Anterior cingulate cortex (tissue), 58 donors: ENCODE results near the gene UCP2.

ENCODE experiments used
- DNase-seq, 58 donors: peaks; one replicate each; lab custom pipeline; 2025; lab: John Stamatoyannopoulos, UW

Gene UCP2

GRCh38 chr11:74010306-74011300 is 28.0 kb upstream of the UCP2 start:
- DNase-seq: no peak

DNA sequence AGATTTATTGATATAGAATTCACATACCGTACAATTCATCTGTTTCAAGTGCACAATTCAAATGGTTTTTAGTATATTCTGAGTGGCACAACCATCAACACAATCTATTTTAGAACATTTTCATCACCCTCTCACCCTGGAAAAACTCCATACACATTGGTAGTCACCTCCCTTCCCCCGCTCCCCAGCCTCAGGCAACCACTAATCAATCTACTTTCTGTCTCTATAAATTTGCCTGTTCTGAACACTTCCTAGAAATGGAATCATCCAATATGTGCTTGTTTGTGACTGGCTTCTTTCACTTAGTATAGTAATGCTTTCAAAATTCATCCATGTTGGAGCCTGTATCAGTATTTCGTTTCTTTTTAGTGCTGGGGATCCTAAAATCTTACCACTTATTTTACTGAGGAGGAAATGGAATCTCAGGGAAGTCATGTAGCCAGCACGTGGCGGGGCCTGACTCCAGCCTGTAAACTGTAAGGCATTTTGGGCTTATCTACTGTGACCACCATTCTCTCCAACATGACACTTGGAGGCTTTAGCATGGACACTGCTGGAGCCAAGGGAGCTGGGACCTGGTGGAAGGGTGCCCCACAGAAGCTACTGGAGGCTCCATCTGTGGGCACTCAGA is 27.1 kb upstream of the UCP2 start:
- no peak for DNase-seq

GRCh38 chr11:74009230-74009547 is 26.5 kb upstream of the UCP2 start:
- DNase-seq: no peak

GRCh38 chr11:74008373-74009229 is 26.0 kb upstream of the UCP2 start, which contains the start of gene UCP3:
Gene UCP3 (minus strand): TSS chr11:74009085. CDS start chr11:74007042, 2,043 bp downstream.
- DNase-seq: no peak

DNA sequence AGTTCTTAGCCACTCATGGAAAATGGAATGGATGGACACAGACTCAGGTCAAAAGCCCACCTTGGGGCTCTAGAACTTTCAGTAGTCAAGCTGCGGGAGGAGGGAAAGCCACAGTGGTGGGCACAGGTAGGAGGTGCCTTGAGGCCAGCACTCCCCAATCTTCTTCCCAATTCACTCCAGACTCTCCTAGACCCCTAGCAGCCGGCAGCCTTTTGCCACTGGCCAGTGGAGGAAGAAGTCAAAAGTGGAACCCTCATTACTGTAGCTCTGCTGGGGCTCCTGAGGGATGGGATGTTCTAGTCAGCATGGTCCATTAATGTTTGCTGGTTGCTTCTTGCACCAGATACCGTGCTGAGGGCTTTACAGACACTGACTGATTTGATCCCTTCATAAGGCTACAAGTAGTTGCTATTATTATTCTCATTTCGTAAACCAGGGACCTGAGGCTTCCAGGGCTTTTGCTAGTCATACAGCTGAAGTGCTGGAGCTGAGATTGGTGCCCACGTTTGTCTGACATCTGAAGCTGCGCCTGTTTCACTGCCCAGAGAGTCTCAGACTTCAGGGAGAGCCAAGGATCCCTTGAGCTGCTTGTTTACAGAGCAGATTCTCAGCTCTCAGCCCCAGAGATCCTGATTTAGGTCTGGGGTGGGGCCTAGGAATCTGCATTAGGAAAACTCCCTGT is 25.2 kb upstream of the UCP2 start:
- DNase-seq: no peak

DNA sequence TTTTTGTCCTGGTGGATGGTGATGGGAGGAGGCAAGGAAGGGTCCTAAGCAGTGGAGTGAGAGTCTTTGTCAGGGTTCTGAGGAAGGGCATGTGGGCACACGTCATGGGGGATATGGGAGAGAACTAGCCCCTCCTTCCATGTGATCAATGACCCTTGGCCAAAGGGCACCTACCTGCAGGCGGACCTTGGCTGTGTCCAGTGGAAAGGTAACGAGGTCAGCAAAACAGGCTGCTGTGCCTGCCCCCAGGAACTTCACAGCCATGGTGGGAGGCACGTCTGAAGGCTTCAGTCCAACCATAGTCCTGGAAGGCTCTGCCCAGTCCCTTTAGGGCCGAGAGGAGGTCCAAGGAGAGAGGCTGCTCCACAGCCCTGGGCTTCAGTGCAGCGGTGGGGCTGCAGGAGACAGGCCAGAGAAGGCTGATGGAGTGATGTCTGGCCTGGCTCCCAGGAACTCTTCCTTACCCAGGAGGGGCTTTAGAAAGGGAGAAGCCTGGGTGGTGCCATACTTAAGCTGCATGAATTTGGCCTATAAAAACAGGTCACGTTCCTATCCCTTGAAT is 24.2 kb upstream of the UCP2 start:
- no peak for DNase-seq

DNA sequence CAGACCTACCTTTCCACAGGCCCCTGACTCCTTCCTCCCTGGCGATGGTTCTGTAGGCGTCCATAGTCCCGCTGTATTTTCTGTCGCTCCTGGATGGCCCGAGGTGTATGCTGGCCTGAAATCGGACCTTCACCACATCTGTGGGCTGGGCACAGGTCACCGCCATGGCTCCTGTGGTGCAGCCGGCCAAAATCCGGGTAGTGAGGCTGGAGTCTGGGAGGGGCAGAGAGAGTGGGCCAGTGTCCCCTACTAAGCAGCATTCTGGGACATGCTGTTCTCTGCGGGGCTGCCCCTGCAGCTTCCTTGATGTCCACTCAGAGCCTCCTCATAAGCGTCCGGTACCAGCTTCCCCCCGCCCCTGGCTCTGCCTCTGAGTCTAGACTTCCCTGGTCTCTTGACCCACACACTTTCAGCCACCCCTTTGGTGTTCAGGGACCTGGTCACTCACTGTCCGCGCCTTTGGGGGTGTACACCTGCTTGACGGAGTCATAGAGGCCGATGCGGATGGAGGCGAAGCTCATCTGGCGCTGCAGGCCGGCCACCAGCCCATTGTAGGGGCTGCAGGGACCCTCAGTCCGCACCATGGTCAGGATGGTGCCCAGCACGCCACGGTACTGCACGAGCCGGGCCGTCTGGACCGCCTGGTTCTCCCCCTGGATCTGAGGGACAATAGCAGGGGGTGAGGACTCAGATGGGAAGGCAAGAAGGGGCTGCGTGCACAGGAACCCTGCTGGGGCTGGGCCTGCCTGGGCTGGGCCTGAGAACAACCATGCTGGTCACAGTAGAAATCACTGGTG is 23.3 kb upstream of the UCP2 start:
- no peak for DNase-seq

DNA sequence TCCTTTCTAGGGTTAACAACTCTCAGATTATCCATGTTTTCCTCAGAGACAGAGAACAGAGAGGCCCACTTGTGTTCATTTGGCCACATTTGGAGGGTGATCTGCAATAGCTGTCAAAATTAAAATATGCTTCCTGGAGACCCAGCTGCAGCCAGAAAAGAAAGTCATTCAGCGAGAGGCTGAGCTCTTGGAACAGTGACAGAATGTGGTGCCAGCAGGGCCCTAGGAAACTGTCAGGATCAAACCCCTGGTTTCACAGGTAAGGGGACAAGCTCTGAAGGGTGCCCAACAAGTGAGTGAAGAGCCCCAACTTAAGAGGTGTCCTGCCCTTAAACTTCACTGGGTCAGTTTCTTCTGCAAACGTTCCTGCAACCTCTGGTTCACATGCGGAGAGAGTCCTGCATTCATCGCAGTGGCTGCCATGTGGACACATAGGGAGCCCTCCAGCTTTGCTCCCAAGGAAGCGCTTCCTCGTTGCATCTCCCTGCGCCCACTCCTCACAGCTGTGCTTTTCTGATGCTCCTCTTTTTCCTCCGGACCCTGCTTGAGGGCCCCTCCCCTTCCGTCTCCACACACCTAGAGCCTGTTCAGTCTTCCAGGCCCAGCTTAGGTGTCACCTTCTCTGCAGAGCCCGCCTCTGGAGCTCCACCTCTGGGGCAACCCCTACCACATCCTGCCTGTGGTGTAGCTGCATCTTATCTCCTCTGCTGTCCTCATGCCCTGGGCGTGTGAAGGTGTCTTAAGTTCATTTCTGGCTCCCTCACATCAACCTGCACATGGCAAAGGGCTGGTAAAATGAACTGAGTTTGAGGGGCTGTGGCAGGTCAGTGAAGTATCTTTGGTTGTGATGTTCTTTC is 22.3 kb upstream of the UCP2 start:
- DNase-seq: no peak

DNA sequence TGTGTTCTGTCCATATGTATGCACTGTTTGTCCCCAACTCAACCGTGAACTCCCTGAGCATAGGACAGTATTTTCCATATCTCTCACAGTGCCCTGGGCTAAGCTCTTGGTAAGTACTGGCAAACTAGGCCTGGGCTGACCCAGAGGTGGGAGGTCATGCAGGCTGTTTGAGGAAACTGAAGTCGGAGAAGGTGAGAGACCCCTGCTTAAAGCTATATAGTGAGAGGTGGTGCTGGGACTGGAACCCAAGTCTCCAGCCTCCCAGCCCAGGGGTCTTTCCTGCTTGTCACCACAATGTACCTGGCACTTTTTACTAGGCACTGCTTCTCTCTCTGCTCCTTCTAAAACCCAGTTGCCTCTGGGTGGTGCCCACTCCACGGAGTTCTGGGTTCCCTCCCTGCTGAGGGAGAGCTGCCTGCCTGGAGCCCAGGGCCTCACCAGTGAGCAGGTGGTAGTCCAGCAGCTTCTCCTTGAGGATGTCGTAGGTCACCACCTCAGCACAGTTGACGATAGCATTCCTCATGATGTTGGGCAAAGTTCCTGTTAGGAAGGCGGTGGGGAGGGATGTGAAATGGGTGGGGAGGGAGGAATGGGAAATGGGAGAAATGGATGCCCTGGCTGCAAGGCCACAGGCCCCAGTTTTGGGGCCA is 21.5 kb upstream of the UCP2 start:
- DNase-seq: no peak

DNA sequence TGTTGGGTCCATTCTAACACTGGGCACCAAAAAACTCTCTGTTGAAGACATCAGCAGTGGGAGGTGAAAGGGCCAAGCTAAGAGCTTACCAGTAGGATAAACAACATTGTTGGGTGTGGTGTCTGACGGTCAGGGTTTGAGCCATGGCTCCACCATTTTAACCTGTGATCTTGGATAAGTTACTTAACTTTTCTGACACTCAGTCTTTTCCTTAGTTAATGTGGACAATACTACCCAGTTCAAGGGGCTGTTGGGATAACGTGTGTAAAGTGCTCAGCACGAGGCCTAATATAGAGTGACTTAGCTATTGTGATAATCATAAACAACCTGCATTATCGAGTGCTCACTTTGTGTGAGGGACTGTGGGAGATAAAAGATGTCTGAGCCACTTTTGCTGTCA is 20.2 kb upstream of the UCP2 start:
- DNase-seq: no peak

GRCh38 chr11:74001822-74002286 is 19.2 kb upstream of the UCP2 start:
- DNase-seq: no peak

- peak in 1 of 58 donors; percentile 12 for DNase-seq
These were observed 17.9 kb upstream of the UCP2 start for GRCh38 chr11:74000307-74001133.

DNA sequence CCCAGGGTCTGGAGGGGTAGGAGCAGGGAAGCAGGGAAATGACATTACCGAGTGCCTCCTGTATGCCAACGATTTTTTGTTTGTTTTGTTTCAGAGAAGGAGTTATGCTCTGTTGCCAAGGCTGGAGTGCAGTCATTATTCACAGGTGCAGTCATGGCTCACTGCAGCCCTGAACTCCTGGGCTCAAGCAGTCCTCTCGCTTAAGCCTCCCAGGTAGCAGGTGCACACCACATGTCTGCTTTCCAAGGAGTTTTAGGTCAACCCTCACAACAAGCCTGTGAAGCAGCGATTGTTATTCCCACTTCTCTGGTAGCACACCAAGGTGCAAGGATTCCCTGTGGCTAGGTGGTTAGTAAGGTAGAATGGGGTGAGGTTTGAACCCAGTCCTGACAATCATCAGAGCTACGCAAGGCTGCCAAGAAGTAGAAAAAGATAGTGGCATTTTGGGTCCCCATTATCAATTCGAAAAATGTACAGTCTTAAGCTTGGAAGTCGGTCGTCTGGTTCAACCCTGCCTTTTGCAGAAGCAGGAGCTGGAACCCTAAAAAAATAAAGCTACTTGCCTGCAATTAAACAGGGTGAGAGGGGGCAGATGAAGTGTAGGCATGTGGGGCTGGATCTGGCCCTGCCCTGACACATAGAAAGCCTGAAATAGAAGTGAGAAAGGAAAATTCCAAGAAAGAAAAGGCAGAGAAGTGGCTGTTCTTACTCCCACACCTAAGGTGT is 17.1 kb upstream of the UCP2 start:
- no peak for DNase-seq

GRCh38 chr11:73998846-73999575 is 16.4 kb upstream of the UCP2 start:
- DNase-seq: no peak

DNA sequence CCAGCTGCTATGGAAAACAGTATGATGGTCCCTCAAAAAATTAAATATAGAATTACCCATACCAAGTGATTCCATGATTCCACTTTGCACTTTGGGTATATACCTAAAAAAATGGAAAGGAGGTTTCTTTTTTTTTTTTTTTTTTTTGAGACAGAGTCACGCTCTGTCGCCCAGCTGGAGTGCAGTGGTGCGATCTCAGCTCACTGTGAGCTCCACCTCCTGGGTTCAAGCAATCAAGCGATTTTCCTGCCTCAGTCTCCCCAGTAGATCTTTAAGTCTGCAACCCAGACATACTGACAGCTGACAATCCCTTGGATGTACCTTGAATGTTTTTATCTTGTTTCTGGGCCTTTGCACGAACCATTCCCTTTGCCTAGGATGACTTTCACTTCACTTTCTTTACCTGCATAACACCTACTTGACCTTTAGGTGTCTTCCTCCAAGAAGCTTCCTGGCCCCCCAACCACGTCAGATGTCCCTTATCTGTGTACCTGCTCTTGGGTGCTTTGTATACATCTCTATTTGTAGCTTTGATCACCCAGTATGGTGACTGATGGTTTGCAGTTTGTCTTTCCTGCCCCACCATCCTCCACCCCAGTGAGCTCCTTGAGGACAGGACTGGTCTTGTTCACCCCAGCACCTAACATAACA is 14.6 kb upstream of the UCP2 start:
- no peak for DNase-seq
